GM12892 (cell line): ENCODE data around the gene TNFSF11.

ENCODE experiments used
- POLR2A ChIP-seq: IDR thresholded peaks from 2 replicates; pipeline ENCODE4 v1.6.1; 2011; ENCODE audit warnings: low read depth, low read length, control low read depth
- POLR2AphosphoS5 ChIP-seq: IDR thresholded peaks from 2 replicates; pipeline ENCODE4 v1.6.1; 2011; ENCODE audit warnings: low read depth, low read length, control low read depth

GRCh38 chr13:42526804-42527203 lies 47.1 kb upstream of the TNFSF11 start:
- no peak for TF ChIP-seq POLR2A
- no peak for TF ChIP-seq POLR2AphosphoS5
